Osteoblast (primary cell): ENCODE data around the gene CELF2. TPM values are rescaled to one million over a fixed set of nuclear protein-coding genes. Genes with fewer than 3 reads are reported as not detected.

Source experiments
- DNase-seq: peaks from one replicate; pipeline ENCODE4 v3.0.0; 2011; ENCODE audit warnings: low spot score, mixed read lengths; ENCODE audit not compliant: insufficient read length; ENCODE audit errors: missing footprints
- H2AFZ ChIP-seq: 2 replicates; pipeline ENCODE4 v1.6.0; 2011; ENCODE audit warnings: mild to moderate bottlenecking, low read length
- H3K27ac ChIP-seq: 2 replicates; pipeline ENCODE4 v1.5.1; 2011; ENCODE audit warnings: mild to moderate bottlenecking, low read depth, low read length, moderate library complexity
- H3K27me3 ChIP-seq: 2 replicates; pipeline ENCODE4 v1.6.0; 2012; ENCODE audit warnings: mild to moderate bottlenecking, control low read depth, inconsistent platforms, low read length, moderate library complexity; ENCODE audit not compliant: insufficient read depth
- H3K36me3 ChIP-seq: 2 replicates; pipeline ENCODE4 v1.5.1; 2011; ENCODE audit warnings: mild to moderate bottlenecking, low read length, control low read depth, moderate library complexity; ENCODE audit not compliant: insufficient read depth
- H3K4me1 ChIP-seq: 2 replicates; pipeline ENCODE4 v1.5.1; 2011; ENCODE audit warnings: mild to moderate bottlenecking, low read length, control low read depth, moderate library complexity; ENCODE audit not compliant: insufficient read depth
- H3K4me2 ChIP-seq: 2 replicates; pipeline ENCODE4 v1.6.0; 2011; ENCODE audit warnings: mild to moderate bottlenecking, low read length; ENCODE audit not compliant: insufficient read depth
- H3K4me3 ChIP-seq: fragments of 200-600 bp; sonication (generic); 3 replicates; pipeline ENCODE4 v1.5.1; 2012; ENCODE audit warnings: mild to moderate bottlenecking, low read length, inconsistent platforms; ENCODE audit not compliant: insufficient read depth
- H3K79me2 ChIP-seq: 2 replicates; pipeline ENCODE4 v1.6.0; 2012; ENCODE audit warnings: mild to moderate bottlenecking, low read length, control low read depth, inconsistent platforms; ENCODE audit not compliant: insufficient read depth
- H3K9me3 ChIP-seq: 2 replicates; pipeline ENCODE4 v1.5.1; 2011; ENCODE audit warnings: low read depth, low read length, control low read depth
- H4K20me1 ChIP-seq: 2 replicates; pipeline ENCODE4 v1.6.0; 2012; ENCODE audit warnings: mild to moderate bottlenecking, low read length, control low read depth; ENCODE audit not compliant: insufficient read depth
- total RNA-seq: library from RNA; depleted of rRNA; stranded (reverse); fragments of >200 nt; gene quantifications from 2 replicates; pipeline ENCODE4 v1.2.3, GENCODE V29; 2012
- TF ChIP-seq, protein P1 (sequence below): IDR thresholded peaks from 2 replicates; pipeline ENCODE4 v1.5.1; 2011; ENCODE audit warnings: mild to moderate bottlenecking, low read depth, low read length, moderate library complexity; ENCODE audit errors: extremely low read depth

The CELF2 gene
- total RNA-seq, 1 donor: 7.6 TPM

GRCh38 chr10:11140963-11141362, 123.3 kb downstream of the CELF2 start:
- no peaks in the 10 kb centered on the region for H4K20me1 ChIP-seq
- H3K79me2 ChIP-seq: no peaks in the 10 kb centered on the region
- TF ChIP-seq, protein P1, sequence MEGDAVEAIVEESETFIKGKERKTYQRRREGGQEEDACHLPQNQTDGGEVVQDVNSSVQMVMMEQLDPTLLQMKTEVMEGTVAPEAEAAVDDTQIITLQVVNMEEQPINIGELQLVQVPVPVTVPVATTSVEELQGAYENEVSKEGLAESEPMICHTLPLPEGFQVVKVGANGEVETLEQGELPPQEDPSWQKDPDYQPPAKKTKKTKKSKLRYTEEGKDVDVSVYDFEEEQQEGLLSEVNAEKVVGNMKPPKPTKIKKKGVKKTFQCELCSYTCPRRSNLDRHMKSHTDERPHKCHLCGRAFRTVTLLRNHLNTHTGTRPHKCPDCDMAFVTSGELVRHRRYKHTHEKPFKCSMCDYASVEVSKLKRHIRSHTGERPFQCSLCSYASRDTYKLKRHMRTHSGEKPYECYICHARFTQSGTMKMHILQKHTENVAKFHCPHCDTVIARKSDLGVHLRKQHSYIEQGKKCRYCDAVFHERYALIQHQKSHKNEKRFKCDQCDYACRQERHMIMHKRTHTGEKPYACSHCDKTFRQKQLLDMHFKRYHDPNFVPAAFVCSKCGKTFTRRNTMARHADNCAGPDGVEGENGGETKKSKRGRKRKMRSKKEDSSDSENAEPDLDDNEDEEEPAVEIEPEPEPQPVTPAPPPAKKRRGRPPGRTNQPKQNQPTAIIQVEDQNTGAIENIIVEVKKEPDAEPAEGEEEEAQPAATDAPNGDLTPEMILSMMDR: no peak

DNA sequence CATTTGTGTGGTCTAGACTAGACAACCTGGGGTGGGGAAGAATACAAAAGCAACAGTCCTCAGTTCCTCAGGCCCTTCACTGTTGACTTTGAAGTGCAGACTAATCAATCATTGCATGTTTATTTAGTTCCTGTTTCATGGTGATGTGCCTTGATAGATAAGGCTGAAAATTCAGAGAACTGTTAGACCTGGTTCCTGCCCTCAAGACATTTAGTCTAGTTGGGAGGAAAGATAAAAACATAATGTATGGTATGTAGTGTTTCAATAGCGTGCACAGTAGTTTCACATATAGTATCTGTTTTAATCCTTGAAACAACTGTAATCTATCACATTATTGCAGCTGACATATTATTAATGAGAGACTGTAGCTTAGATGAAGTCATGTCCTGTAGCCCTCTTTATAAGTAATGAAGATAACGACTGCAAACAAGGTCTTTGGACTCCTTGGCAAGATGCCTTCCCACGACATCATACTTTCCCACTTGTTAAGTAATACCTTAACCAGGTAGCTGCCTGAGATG, 124.0 kb downstream of the CELF2 start:
- Histone ChIP-seq H3K79me2 (no peaks in the 10 kb centered on the region), H2AFZ (no peak overlapping the region), H3K27ac (no peak overlapping the region), H3K9me3 (no peaks in the 10 kb centered on the region), H3K4me2 (no peak overlapping the region), H3K4me3 (no peak overlapping the region), H3K36me3 (no peaks in the 10 kb centered on the region), H3K27me3 (no peaks in the 10 kb centered on the region), H4K20me1 (no peaks in the 10 kb centered on the region), H3K4me1 (no peaks in the 10 kb centered on the region)
- TF ChIP-seq, protein P1: no peak
- no peak for DNase-seq

More at GRCh38 chr10:11140963-11141362, 123.3 kb downstream of the CELF2 start:
- Histone ChIP-seq H3K4me1 (no peaks in the 10 kb centered on the region), H3K36me3 (no peaks in the 10 kb centered on the region), H3K4me3 (no peak overlapping the region), H3K9me3 (no peaks in the 10 kb centered on the region), H3K4me2 (no peak overlapping the region), H3K27ac (no peak overlapping the region), H3K27me3 (no peaks in the 10 kb centered on the region), H2AFZ (no peak overlapping the region)
- no peak for DNase-seq

DNA sequence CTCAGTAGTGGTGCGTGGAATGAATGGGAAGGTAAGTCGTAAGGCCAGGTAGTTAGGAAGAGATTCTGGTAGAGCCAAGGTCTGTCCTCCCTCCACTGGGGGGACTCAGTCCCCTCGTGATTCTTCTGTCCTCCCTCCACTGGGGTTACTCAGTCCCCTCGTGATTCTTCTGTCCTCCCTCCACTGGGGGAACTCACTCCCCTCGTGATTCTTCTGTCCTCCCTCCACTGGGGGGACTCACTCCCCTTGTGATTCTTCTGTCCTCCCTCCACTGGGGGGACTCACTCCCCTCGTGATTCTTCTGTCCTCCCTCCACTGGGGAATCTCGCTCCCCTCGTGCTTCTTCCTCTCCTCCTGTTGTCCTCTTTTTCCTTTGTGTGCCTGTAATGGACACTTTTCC, 125.1 kb downstream of the CELF2 start:
- Histone ChIP-seq H3K27me3 (no peaks in the 10 kb centered on the region), H3K4me2 (no peak overlapping the region), H3K36me3 (no peaks in the 10 kb centered on the region), H4K20me1 (no peaks in the 10 kb centered on the region), H3K4me1 (no peaks in the 10 kb centered on the region), H3K4me3 (no peak overlapping the region), H3K79me2 (no peaks in the 10 kb centered on the region), H3K9me3 (no peaks in the 10 kb centered on the region), H3K27ac (no peak overlapping the region), H2AFZ (no peak overlapping the region)
- TF ChIP-seq, protein P1: no peak
- no peak for DNase-seq

- TF ChIP-seq, protein P1: no peak
- H3K4me3 ChIP-seq: no peak overlapping the region
- no peaks in the 10 kb centered on the region for H4K20me1 ChIP-seq
- no peaks in the 10 kb centered on the region for H3K27me3 ChIP-seq
- H3K4me2 ChIP-seq: no peak overlapping the region
- no peaks in the 10 kb centered on the region for H3K36me3 ChIP-seq
- H2AFZ ChIP-seq: no peak overlapping the region
- no peaks in the 10 kb centered on the region for H3K4me1 ChIP-seq
- H3K27ac ChIP-seq: no peak overlapping the region
- no peaks in the 10 kb centered on the region for H3K9me3 ChIP-seq
- H3K79me2 ChIP-seq: no peaks in the 10 kb centered on the region
- DNase-seq: no peak
Measured at GRCh38 chr10:11143242-11143641, 125.6 kb downstream of the CELF2 start.
